GM19035 (cell line): ENCODE results near the gene NECTIN1.

ENCODE experiments used
- ATAC-seq: cut with Tn5 transposase; IDR thresholded peaks from one replicate; pipeline ENCODE4 v1.9.1; 2021; ENCODE audit not compliant: unreplicated experiment

The NECTIN1 gene

DNA sequence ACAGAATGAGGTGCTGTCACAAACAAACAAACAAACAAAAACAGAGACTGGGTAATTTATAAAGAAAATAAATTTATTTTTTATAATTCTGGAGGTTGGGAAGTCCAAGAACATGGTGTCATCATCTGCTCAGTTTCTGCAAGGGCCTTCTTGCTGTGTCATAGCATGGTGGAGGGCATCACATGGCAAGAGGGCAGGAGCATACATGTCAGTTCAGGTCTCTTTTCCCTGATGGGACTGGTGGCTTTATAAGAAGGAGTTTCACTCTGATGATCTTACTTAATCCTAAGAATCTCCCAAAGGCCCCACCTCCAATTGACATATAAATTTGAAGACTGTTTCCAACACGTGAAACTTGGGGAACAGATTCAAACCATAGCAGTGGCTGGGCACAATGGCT is 135.7 kb downstream of the NECTIN1 start:
- ATAC-seq: no peak

DNA sequence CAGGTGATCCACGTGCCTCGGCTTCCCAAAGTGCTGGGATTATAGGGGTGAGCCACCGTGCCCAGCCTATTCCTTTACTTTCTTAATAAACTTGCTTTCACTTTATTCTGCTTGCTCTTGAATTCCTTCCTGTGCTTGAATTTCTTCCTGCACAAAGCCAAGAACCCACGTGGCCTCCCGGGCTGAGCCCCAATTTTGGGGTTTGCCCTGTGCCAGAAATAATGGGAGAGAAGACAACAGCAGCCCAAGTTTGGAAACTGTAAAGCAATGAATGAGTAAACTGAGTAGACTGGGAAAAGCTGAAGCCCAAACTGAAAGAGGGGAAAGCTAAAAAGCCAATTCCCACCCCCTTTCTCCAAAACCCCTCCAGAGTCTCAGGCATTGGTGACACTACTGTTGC is 136.4 kb downstream of the NECTIN1 start:
- ATAC-seq: no peak

DNA sequence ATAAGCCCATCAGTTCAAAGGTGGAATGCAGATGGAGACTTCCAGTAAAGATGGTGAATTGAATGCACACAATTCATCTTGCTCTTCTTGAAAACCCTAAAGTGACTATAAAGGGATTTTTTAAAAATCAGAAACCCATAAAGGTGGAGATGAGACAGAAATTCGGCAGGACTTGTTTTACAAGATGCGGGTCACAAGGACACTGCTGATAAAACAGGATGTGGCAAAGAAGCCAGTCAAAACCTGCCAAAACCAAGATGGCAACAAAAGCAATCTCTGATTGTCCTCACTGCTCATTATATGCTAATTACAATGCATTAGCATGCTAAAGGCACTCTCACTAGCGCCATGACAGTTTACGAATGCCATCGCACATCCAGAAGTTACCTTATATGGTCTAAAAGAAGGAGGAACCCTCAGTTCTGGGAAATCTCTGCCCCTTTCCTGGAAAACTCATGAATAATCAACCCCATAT is 137.1 kb downstream of the NECTIN1 start:
- ATAC-seq: no peak

DNA sequence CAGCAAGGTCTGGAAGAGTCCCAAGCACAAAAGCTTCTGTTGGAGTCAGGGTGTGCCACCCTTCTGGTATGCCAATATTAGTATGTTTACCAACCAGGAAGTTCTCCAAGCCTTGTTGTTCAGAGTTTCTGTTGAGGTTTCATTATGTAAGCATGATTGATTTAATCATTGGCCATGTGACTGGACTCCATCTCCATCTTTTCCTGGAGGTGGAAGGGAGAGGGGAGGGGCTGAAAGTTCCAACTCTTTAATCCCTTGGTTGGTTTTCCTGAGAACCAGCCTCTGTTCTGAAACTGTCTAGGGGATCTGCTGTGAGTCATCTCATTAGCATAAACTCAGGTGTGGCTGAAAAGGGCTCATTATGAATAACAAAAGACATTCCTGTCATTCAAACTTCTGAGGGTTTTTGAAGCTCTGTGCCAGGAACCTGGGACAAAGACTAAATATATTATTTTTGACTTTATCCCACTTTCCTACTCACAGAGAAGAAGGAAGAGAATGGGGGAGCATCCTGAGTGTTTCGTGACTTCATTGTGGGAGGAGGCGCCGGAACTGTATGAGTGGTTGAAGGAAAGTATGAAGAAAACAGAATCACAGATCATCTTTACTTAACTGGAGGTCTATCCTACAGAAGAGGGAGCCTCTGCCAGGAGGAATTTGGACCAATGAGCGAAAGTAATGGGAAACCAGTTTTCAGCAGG is 138.2 kb downstream of the NECTIN1 start:
- ATAC-seq: no peak

DNA sequence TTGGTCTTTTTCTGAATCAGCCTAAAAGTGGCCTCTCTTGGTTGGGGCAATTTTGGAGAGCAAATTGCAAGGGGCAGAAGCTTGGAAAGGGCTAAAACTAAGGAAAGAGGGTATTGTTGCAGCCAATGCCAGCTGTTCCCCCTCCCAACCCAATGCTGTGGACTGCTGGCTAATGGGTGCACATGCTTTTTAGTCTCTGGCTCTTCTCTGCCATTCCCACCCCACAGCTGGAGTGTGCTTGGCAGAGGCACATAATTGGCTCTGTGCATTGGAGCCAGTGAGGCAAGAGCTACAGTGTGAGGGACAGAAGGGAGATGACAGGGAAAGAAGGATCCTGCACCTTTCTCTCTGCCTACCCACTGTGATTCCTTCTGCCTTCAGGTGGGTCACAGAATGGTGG is 140.0 kb downstream of the NECTIN1 start:
- ATAC-seq: no peak
